HCT116 (cell line): ENCODE measurements around the gene HOMER2. TPM values are rescaled to one million over a fixed set of nuclear protein-coding genes. Genes with fewer than 3 reads are reported as not detected.

Experiments used
- ATAC-seq: fragments of 200-7000 bp; cut with Tn5 transposase; 2 replicates; pipeline ENCODE4 v1.9.1; 2020; ENCODE audit warnings: mild to moderate bottlenecking, moderate library complexity
- BruUV-seq: library from RNA; stranded (reverse); fragments of 400-500 nt; replicated peaks from 2 replicates; lab custom pipeline; 2021; lab: Mats Ljungman, UMichigan
- CTCF ChIA-PET: fragments of 300-600 bp; sonication (Branson Sonifier 250); formaldehyde crosslinking; loops from one replicate; lab custom pipeline; 2021; ENCODE audit warnings: antibody characterized with exemption; lab: Charles Lee
- POLR2A ChIA-PET: fragments of 300-600, 350-600 bp; sonication (Branson Sonifier 250); formaldehyde crosslinking; loops from one replicate; lab custom pipeline; 2021; ENCODE audit warnings: antibody characterized with exemption; lab: Charles Lee
- RAD21 ChIA-PET, 2 experiments: fragments of 300-600 bp; sonication (Branson Sonifier 250); formaldehyde crosslinking; loops; one replicate each; lab custom pipeline; 2023; ENCODE audit warnings: low total read pairs in 2 of 2; ENCODE audit not compliant: uncharacterized antibody in 2 of 2, unreplicated experiment in 2 of 2, low non-redundant PET in 1 of 2; lab: Charles Lee
- DNase-seq: peaks from one replicate; pipeline ENCODE4 v3.0.0-alpha.2; 2010; ENCODE audit warnings: low read depth, low spot score
- H2AFZ ChIP-seq: fragments of 200-600 bp; shearing (Covaris generic), sonication (generic); 2 replicates; pipeline ENCODE4 v1.6.1; 2017; ENCODE audit warnings: low read depth, mixed run types, mixed read lengths, antibody characterized with exemption, low read length; ENCODE audit not compliant: poor library complexity, severe bottlenecking
- H3K27ac ChIP-seq: 2 replicates; pipeline ENCODE4 v1.5.1; 2012; ENCODE audit warnings: low read depth, low read length
- H3K27me3 ChIP-seq: fragments of 200-600 bp; sonication (generic); 2 replicates; pipeline ENCODE4 v1.6.1; 2016; ENCODE audit warnings: mixed run types, low read length, mixed read lengths; ENCODE audit not compliant: insufficient read depth
- H3K36me3 ChIP-seq, 2 experiments: fragments of 200-500 bp in 1 of 2; fragments of 200-600 bp in 1 of 2; sonication (Bioruptor generic) in 1 of 2; sonication (generic) in 1 of 2; 2 replicates each; pipeline versions ENCODE4 v1.5.1 to v1.6.1; 2014 to 2016; ENCODE audit warnings: low read length in 2 of 2, inconsistent platforms in 1 of 2, mixed read lengths in 1 of 2, mixed run types in 1 of 2; ENCODE audit not compliant: insufficient read depth in 2 of 2, control insufficient read depth in 1 of 2
- H3K4me1 ChIP-seq, 2 experiments: fragments of 200-600 bp in 1 of 2; sonication (generic) in 1 of 2; 2 replicates each; pipeline versions ENCODE4 v1.5.1 to v1.6.1; 2012 to 2017; ENCODE audit warnings: low read length in 2 of 2, inconsistent platforms in 1 of 2, mild to moderate bottlenecking in 1 of 2, mixed read lengths in 1 of 2, mixed run types in 1 of 2, moderate library complexity in 1 of 2; ENCODE audit not compliant: insufficient read depth in 2 of 2, control insufficient read depth in 1 of 2
- H3K4me2 ChIP-seq: fragments of 200-600 bp; sonication (generic); 2 replicates; pipeline ENCODE4 v1.6.1; 2017; ENCODE audit warnings: mixed run types, low read length, mixed read lengths
- H3K4me3 ChIP-seq, 2 experiments: fragments of 200-600 bp in 1 of 2; sonication (generic) in 1 of 2; replicated peaks in 1 of 2; 2 replicates each; pipeline ENCODE4 v1.5.1; 2011 to 2016; ENCODE audit warnings: low read length in 2 of 2, control low read depth in 1 of 2, low read depth in 1 of 2, mild to moderate bottlenecking in 1 of 2, mixed read lengths in 1 of 2, mixed run types in 1 of 2
- H3K79me2 ChIP-seq: fragments of 200-600 bp; sonication (generic); 2 replicates; pipeline ENCODE4 v1.6.1; 2017; ENCODE audit warnings: mild to moderate bottlenecking, mixed run types, low read length, moderate library complexity, mixed read lengths; ENCODE audit not compliant: insufficient read depth
- H3K9ac ChIP-seq: fragments of 200-600 bp; sonication (generic); 2 replicates; pipeline ENCODE4 v1.6.1; 2016; ENCODE audit warnings: low read length, mixed read lengths
- H3K9me2 ChIP-seq: fragments of 200-600 bp; sonication (generic), shearing (Covaris generic); 2 replicates; pipeline ENCODE4 v1.6.1; 2017; ENCODE audit warnings: mixed run types, mild to moderate bottlenecking, moderate library complexity; ENCODE audit not compliant: insufficient read depth
- H3K9me3 ChIP-seq, 2 experiments: fragments of 200-500 bp in 1 of 2; fragments of 200-600 bp in 1 of 2; sonication (Bioruptor generic) in 1 of 2; sonication (generic) in 1 of 2; 2 replicates each; pipeline ENCODE4 v1.6.1; 2014 to 2017; ENCODE audit warnings: low read length in 2 of 2, mixed read lengths in 2 of 2, inconsistent platforms in 1 of 2, low read depth in 1 of 2, mild to moderate bottlenecking in 1 of 2, mixed run types in 1 of 2, moderate library complexity in 1 of 2; ENCODE audit not compliant: control insufficient read depth in 1 of 2, insufficient read depth in 1 of 2
- H4K20me1 ChIP-seq: fragments of 200-600 bp; sonication (generic), shearing (Covaris generic); 2 replicates; pipeline ENCODE4 v1.6.1; 2017; ENCODE audit warnings: mixed run types, mild to moderate bottlenecking, moderate library complexity; ENCODE audit not compliant: insufficient read depth
- CBX3 ChIP-seq: IDR thresholded peaks from 2 replicates; pipeline ENCODE4 v1.6.1; 2012; ENCODE audit warnings: low read depth
- EGR1 ChIP-seq: IDR thresholded peaks from 2 replicates; pipeline ENCODE4 v1.6.1; 2012; ENCODE audit warnings: low read depth
- ELF1 ChIP-seq: IDR thresholded peaks from 2 replicates; pipeline ENCODE4 v1.6.1; 2012; ENCODE audit warnings: low read depth, borderline replicate concordance
- EZH2 ChIP-seq: fragments of 200-600 bp; sonication (generic); IDR thresholded peaks from 2 replicates; pipeline ENCODE4 v1.6.1; 2017; ENCODE audit warnings: antibody characterized with exemption, mixed run types
- EZH2phosphoT487 ChIP-seq: fragments of 200-600 bp; IDR thresholded peaks from 2 replicates; pipeline ENCODE4 v1.6.1; 2018; ENCODE audit warnings: antibody characterized with exemption, borderline replicate concordance
- POLR2A ChIP-seq: IDR thresholded peaks from 2 replicates; pipeline ENCODE4 v1.7.0; 2011; ENCODE audit warnings: borderline replicate concordance; ENCODE audit not compliant: insufficient read depth, insufficient read length; ENCODE audit errors: extremely low read depth
- SIN3A ChIP-seq: IDR thresholded peaks from 2 replicates; pipeline ENCODE4 v1.6.1; 2012; ENCODE audit warnings: low read depth
- SP1 ChIP-seq: IDR thresholded peaks from 2 replicates; pipeline ENCODE4 v1.6.1; 2012; ENCODE audit warnings: low read depth
- SRF ChIP-seq: IDR thresholded peaks from 2 replicates; pipeline ENCODE4 v1.6.1; 2012; ENCODE audit warnings: low read depth
- TCF7L2 ChIP-seq: IDR thresholded peaks from 2 replicates; pipeline ENCODE4 v1.7.0; 2011; ENCODE audit warnings: borderline replicate concordance, inconsistent platforms; ENCODE audit not compliant: insufficient read depth, insufficient read length; ENCODE audit errors: extremely low read depth
- YY1 ChIP-seq: IDR thresholded peaks from 2 replicates; pipeline ENCODE4 v1.6.1; 2011; ENCODE audit warnings: low read length, low read depth, moderate library complexity, mild to moderate bottlenecking; ENCODE audit not compliant: insufficient replicate concordance; ENCODE audit errors: extremely low read depth
- ZFX ChIP-seq: fragments of 450-650 bp; IDR thresholded peaks from 2 replicates; pipeline ENCODE4 v1.6.1; 2017
- ZNF274 ChIP-seq: fragments of 200-500 bp; sonication (Bioruptor generic); IDR thresholded peaks from 2 replicates; pipeline ENCODE4 v1.6.1; 2014; ENCODE audit warnings: mild to moderate bottlenecking, low read depth, low read length, inconsistent platforms
- intact Hi-C: fragments of 100-400 bp; cut with micrococcal nuclease; formaldehyde crosslinking; loops from 2 replicates; pipeline ENCODE4 v1.10.0; 2022
- total RNA-seq: library from RNA; stranded (reverse); gene quantifications from one replicate; pipeline ENCODE4 v1.2.1, GENCODE V29; 2021; ENCODE audit not compliant: unreplicated experiment
- TF ChIP-seq, protein P1 (sequence below): IDR thresholded peaks from 2 replicates; pipeline ENCODE4 v1.6.1; 2012; ENCODE audit warnings: low read depth
- TF ChIP-seq, protein P2 (sequence below): IDR thresholded peaks from 2 replicates; pipeline ENCODE4 v1.6.1; 2011; ENCODE audit warnings: mild to moderate bottlenecking, low read length, moderate library complexity; ENCODE audit not compliant: insufficient replicate concordance; ENCODE audit errors: extremely low read depth

Gene HOMER2
- total RNA-seq, 1 experiment from 2014 or later, result 3.9 TPM

GRCh38 chr15:82907350-82907749, 45.2 kb downstream of the HOMER2 start:
- no TSS peak for BruUV-seq
- no peak for DNase-seq

More at GRCh38 chr15:82907350-82907749, 45.2 kb downstream of the HOMER2 start:
- TF ChIP-seq EZH2phosphoT487 (no peak), ZNF274 (no peak), CBX3 (no peak), ELF1 (no peak), SRF (no peak), EZH2 (no peak), POLR2A (no peak), TCF7L2 (no peak), SP1 (no peak), YY1 (no peak), ZFX (no peak), SIN3A (no peak), EGR1 (no peak)
- TF ChIP-seq, protein P1, sequence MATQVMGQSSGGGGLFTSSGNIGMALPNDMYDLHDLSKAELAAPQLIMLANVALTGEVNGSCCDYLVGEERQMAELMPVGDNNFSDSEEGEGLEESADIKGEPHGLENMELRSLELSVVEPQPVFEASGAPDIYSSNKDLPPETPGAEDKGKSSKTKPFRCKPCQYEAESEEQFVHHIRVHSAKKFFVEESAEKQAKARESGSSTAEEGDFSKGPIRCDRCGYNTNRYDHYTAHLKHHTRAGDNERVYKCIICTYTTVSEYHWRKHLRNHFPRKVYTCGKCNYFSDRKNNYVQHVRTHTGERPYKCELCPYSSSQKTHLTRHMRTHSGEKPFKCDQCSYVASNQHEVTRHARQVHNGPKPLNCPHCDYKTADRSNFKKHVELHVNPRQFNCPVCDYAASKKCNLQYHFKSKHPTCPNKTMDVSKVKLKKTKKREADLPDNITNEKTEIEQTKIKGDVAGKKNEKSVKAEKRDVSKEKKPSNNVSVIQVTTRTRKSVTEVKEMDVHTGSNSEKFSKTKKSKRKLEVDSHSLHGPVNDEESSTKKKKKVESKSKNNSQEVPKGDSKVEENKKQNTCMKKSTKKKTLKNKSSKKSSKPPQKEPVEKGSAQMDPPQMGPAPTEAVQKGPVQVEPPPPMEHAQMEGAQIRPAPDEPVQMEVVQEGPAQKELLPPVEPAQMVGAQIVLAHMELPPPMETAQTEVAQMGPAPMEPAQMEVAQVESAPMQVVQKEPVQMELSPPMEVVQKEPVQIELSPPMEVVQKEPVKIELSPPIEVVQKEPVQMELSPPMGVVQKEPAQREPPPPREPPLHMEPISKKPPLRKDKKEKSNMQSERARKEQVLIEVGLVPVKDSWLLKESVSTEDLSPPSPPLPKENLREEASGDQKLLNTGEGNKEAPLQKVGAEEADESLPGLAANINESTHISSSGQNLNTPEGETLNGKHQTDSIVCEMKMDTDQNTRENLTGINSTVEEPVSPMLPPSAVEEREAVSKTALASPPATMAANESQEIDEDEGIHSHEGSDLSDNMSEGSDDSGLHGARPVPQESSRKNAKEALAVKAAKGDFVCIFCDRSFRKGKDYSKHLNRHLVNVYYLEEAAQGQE, result no peak
- TF ChIP-seq, protein P2, sequence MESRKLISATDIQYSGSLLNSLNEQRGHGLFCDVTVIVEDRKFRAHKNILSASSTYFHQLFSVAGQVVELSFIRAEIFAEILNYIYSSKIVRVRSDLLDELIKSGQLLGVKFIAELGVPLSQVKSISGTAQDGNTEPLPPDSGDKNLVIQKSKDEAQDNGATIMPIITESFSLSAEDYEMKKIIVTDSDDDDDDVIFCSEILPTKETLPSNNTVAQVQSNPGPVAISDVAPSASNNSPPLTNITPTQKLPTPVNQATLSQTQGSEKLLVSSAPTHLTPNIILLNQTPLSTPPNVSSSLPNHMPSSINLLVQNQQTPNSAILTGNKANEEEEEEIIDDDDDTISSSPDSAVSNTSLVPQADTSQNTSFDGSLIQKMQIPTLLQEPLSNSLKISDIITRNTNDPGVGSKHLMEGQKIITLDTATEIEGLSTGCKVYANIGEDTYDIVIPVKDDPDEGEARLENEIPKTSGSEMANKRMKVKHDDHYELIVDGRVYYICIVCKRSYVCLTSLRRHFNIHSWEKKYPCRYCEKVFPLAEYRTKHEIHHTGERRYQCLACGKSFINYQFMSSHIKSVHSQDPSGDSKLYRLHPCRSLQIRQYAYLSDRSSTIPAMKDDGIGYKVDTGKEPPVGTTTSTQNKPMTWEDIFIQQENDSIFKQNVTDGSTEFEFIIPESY, result no peak
- Histone ChIP-seq H3K4me3 (no peak overlapping the region), H3K4me2 (no peak overlapping the region), H3K36me3 (no peaks in the 10 kb centered on the region), H3K79me2 (no peaks in the 10 kb centered on the region), H3K27ac (no peak overlapping the region), H2AFZ (no peak overlapping the region), H3K27me3 (no peaks in the 10 kb centered on the region), H3K9ac (no peak overlapping the region), H3K9me3 (peaks cover 4 to 8% of the 10 kb centered on the region in 2 experiments; a peak in 1 of 4 replicates), H3K9me2 (no peaks in the 10 kb centered on the region), H4K20me1 (no peaks in the 10 kb centered on the region), H3K4me1 (no peaks in the 10 kb centered on the region; a peak in 1 of 4 replicates)
- ChIA-PET CTCF (no interaction called here), RAD21 (no interaction called here), POLR2A (no interaction called here)
- no peak for ATAC-seq
- intact Hi-C loops, result no loop called here
